IMR-90 (cell line): Measurements from ENCODE around the gene HPSE2. TPM values are rescaled to one million over a fixed set of nuclear protein-coding genes. Genes with fewer than 3 reads are reported as not detected.

Source experiments
- ATAC-seq: fragments of 200-7000 bp; cut with Tn5 transposase; 2 replicates; pipeline ENCODE4 v1.9.1; 2020; ENCODE audit warnings: low read depth, mild to moderate bottlenecking, moderate library complexity
- BruUV-seq: library from RNA; stranded (reverse); fragments of 400-500 nt; replicated peaks from 2 replicates; lab custom pipeline; 2021; lab: Mats Ljungman, UMichigan
- CTCF ChIA-PET: fragments of 300-600 bp; formaldehyde crosslinking; extraction: SDS; loops from one replicate; lab custom pipeline; 2021; ENCODE audit warnings: antibody characterized with exemption; lab: Yijun Ruan, JAX
- POLR2A ChIA-PET: fragments of 300-600 bp; sonication (Branson Sonifier 250); formaldehyde crosslinking; loops from one replicate; lab custom pipeline; 2022; ENCODE audit warnings: antibody characterized with exemption; ENCODE audit not compliant: unreplicated experiment; lab: Charles Lee
- DNase-seq: peaks from one replicate; pipeline ENCODE4 v3.0.0; 2013
- H2AFZ ChIP-seq: replicated peaks from 2 replicates; pipeline ENCODE3; 2013; ENCODE audit warnings: low read length, mild to moderate bottlenecking; ENCODE audit not compliant: poor library complexity
- H2AK5ac ChIP-seq: 2 replicates; pipeline ENCODE4 v1.6.1; 2013; ENCODE audit warnings: low read depth, low read length, inconsistent platforms
- H2AK9ac ChIP-seq: replicated peaks from 2 replicates; pipeline ENCODE3; 2013; ENCODE audit warnings: mild to moderate bottlenecking, low read depth, low read length, moderate library complexity; ENCODE audit not compliant: poor library complexity
- H2BK120ac ChIP-seq: 2 replicates; pipeline ENCODE4 v1.6.1; 2013; ENCODE audit warnings: low read depth, low read length, inconsistent platforms
- H2BK15ac ChIP-seq: 3 replicates; pipeline ENCODE4 v1.6.1; 2013; ENCODE audit warnings: low read depth, low read length, inconsistent platforms
- H2BK20ac ChIP-seq: 2 replicates; pipeline ENCODE4 v1.6.1; 2013; ENCODE audit warnings: low read depth, mild to moderate bottlenecking, inconsistent platforms, low read length, moderate library complexity
- H2BK5ac ChIP-seq: 2 replicates; pipeline ENCODE4 v1.6.1; 2013; ENCODE audit warnings: mild to moderate bottlenecking, low read depth, low read length, inconsistent platforms; ENCODE audit not compliant: poor library complexity, severe bottlenecking
- H3K14ac ChIP-seq: replicated peaks from 2 replicates; pipeline ENCODE4 v1.6.1; 2013; ENCODE audit warnings: low read depth, low read length, inconsistent platforms
- H3K18ac ChIP-seq: 2 replicates; pipeline ENCODE4 v1.6.1; 2013; ENCODE audit warnings: low read depth, low read length, control low read depth
- H3K23ac ChIP-seq: 2 replicates; pipeline ENCODE4 v1.6.1; 2013; ENCODE audit warnings: low read depth, low read length, inconsistent platforms
- H3K27ac ChIP-seq: 2 replicates; pipeline ENCODE4 v1.5.1; 2013; ENCODE audit warnings: mild to moderate bottlenecking, control low read depth, low read length; ENCODE audit not compliant: insufficient read depth
- H3K27me3 ChIP-seq: 2 replicates; pipeline ENCODE4 v1.6.1; 2013; ENCODE audit warnings: low read length; ENCODE audit not compliant: control insufficient read depth, insufficient read depth
- H3K36me3 ChIP-seq: 2 replicates; pipeline ENCODE4 v1.6.1; 2013; ENCODE audit warnings: low read length, mixed read lengths; ENCODE audit not compliant: control insufficient read depth, insufficient read depth
- H3K4ac ChIP-seq: 2 replicates; pipeline ENCODE4 v1.6.1; 2013; ENCODE audit warnings: low read depth, low read length, inconsistent platforms
- H3K4me1 ChIP-seq: 2 replicates; pipeline ENCODE4 v1.6.1; 2013; ENCODE audit warnings: low read length, mixed read lengths; ENCODE audit not compliant: control insufficient read depth, insufficient read depth
- H3K4me2 ChIP-seq: 2 replicates; pipeline ENCODE4 v1.6.1; 2013; ENCODE audit warnings: low read depth, mild to moderate bottlenecking, control low read depth, low read length, moderate library complexity
- H3K4me3 ChIP-seq: 2 replicates; pipeline ENCODE4 v1.5.1; 2013; ENCODE audit warnings: low read depth, mild to moderate bottlenecking, control low read depth, low read length, moderate library complexity; ENCODE audit not compliant: insufficient read depth
- H3K56ac ChIP-seq: 2 replicates; pipeline ENCODE4 v1.6.1; 2013; ENCODE audit warnings: low read length, inconsistent platforms; ENCODE audit not compliant: insufficient read depth; ENCODE audit errors: extremely low read depth
- H3K79me1 ChIP-seq, 2 experiments: 2 replicates each; pipeline ENCODE4 v1.6.1; 2013; ENCODE audit warnings: low read length in 2 of 2, inconsistent platforms in 1 of 2, low read depth in 1 of 2
- H3K9ac ChIP-seq: 2 replicates; pipeline ENCODE4 v1.6.1; 2013; ENCODE audit warnings: low read depth, low read length, control low read depth
- H3K9me1 ChIP-seq: 2 replicates; pipeline ENCODE4 v1.6.1; 2013; ENCODE audit warnings: low read length, inconsistent platforms; ENCODE audit not compliant: insufficient read depth
- H3K9me3 ChIP-seq: 2 replicates; pipeline ENCODE4 v1.6.1; 2013; ENCODE audit warnings: low read length; ENCODE audit not compliant: control insufficient read depth, insufficient read depth
- H4K20me1 ChIP-seq: 2 replicates; pipeline ENCODE4 v1.6.1; 2013; ENCODE audit warnings: low read length, inconsistent platforms; ENCODE audit not compliant: insufficient read depth
- H4K5ac ChIP-seq: 2 replicates; pipeline ENCODE4 v1.6.1; 2013; ENCODE audit warnings: mild to moderate bottlenecking, low read depth, low read length, control low read depth
- H4K8ac ChIP-seq, 2 experiments: 2 replicates each; pipeline ENCODE4 v1.6.1; 2013; ENCODE audit warnings: low read depth in 2 of 2, low read length in 2 of 2, control low read depth in 1 of 2, inconsistent platforms in 1 of 2
- H4K91ac ChIP-seq: 2 replicates; pipeline ENCODE4 v1.6.1; 2013; ENCODE audit warnings: low read depth, low read length, inconsistent platforms; ENCODE audit not compliant: insufficient read depth
- MAZ ChIP-seq: IDR thresholded peaks from 2 replicates; pipeline ENCODE4 v1.6.1; 2012; ENCODE audit warnings: low read depth, mild to moderate bottlenecking, low read length, improper control_type of control experiment, moderate library complexity, borderline replicate concordance
- NFE2L2 ChIP-seq: fragments of 150-350 bp; IDR thresholded peaks from 2 replicates; pipeline ENCODE4 v1.6.1; 2016; ENCODE audit warnings: low read depth, mild to moderate bottlenecking, low read length
- POLR2A ChIP-seq: IDR thresholded peaks from 2 replicates; pipeline ENCODE4 v1.6.1; 2012; ENCODE audit warnings: mild to moderate bottlenecking, low read depth, low read length
- RAD21 ChIP-seq: IDR thresholded peaks from 2 replicates; pipeline ENCODE4 v1.6.1; 2012; ENCODE audit warnings: low read length, improper control_type of control experiment
- WGBS, 2 experiments: methylation state at CpG; one replicate each; pipeline versions ENCODE4 v1.1.5 to v1.1.7; 2013; ENCODE audit warnings: missing lambda C conversion rate in 2 of 2; ENCODE audit not compliant: insufficient read length in 1 of 2; ENCODE audit errors: extremely low coverage in 2 of 2; 5-methylcytosine and 5-hydroxymethylcytosine counted together
- dilution Hi-C: fragments of 300-500 bp; cut with HindIII; formaldehyde crosslinking; loops from one replicate; pipeline ENCODE4 v1.14.3; 2018; ENCODE audit warnings: low sequenced_read_pairs; ENCODE audit not compliant: unreplicated experiment
- in situ Hi-C: fragments of 300-500 bp; cut with MboI; formaldehyde crosslinking; loops from 3 replicates; pipeline ENCODE4 v1.14.3; 2019; ENCODE audit warnings: low sequenced_read_pairs, inconsistent platforms, mixed read lengths
- intact Hi-C: fragments of 100-400 bp; cut with micrococcal nuclease; formaldehyde crosslinking; loops from 2 replicates; pipeline ENCODE4 v1.10.0; 2022
- polyA plus RNA-seq, 3 experiments: library from polyadenylated mRNA; depleted of rRNA; stranded (reverse); fragments of >200 nt; gene quantifications; 2 replicates each; pipeline ENCODE4 v1.2.3, GENCODE V29; 2012; ENCODE audit warnings: low replicate concordance in 1 of 3
- total RNA-seq: library from RNA; depleted of rRNA; stranded (reverse); fragments of >200 nt; gene quantifications from 2 replicates; pipeline ENCODE4 v1.2.3, GENCODE V29; 2012
- TF ChIP-seq, protein P1 (sequence below): fragments of 150-350 bp; IDR thresholded peaks from 2 replicates; pipeline ENCODE4 v1.6.1; 2017; ENCODE audit warnings: mild to moderate bottlenecking, antibody characterized with exemption, low read length, low read depth

The HPSE2 gene
- total and polyA plus RNA-seq, 2 of the 4 experiments (the other 2 are of a cell fraction), result not detected

DNA sequence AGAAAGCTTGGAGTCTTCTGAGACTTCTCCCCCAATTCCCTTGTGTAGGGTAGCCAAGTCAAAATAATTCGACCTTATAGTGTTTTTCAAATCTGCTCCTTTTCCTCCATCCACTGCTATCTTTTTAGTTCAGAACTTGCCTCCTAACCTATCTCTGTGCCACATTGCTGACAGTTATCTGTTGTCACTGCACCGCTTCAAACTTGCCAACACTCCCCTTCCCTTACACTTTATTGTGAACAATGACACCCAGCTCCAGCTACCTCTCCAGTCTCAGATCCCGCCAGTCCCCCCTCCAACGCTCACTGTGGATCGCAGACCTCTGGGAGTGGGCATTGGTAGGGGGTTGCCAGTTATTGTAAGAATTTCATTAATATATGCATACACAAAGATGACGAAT lies 772.6 kb downstream of the HPSE2 start:
- no peak overlapping the region; the same call in 1 of the 2 replicates for H3K4ac ChIP-seq
- intact Hi-C loops, result no loop called here
- H3K79me1 ChIP-seq, result no peaks in the 10 kb centered on the region
- H2AK5ac ChIP-seq, result no peak overlapping the region
- no peak for DNase-seq
- no peak overlapping the region for H2AFZ ChIP-seq
- H2AK9ac ChIP-seq, result no peak overlapping the region
- H2BK5ac ChIP-seq, result no peak overlapping the region
- H3K9me3 ChIP-seq, result no peaks in the 10 kb centered on the region
- H3K4me2 ChIP-seq, result no peak overlapping the region
- no peak overlapping the region for H4K5ac ChIP-seq
- no peak overlapping the region for H2BK20ac ChIP-seq
- no peak overlapping the region for H3K56ac ChIP-seq
- no peak for TF ChIP-seq RAD21
- no peak for TF ChIP-seq POLR2A
- TF ChIP-seq, protein P1, sequence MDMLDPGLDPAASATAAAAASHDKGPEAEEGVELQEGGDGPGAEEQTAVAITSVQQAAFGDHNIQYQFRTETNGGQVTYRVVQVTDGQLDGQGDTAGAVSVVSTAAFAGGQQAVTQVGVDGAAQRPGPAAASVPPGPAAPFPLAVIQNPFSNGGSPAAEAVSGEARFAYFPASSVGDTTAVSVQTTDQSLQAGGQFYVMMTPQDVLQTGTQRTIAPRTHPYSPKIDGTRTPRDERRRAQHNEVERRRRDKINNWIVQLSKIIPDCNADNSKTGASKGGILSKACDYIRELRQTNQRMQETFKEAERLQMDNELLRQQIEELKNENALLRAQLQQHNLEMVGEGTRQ, result no peak
- TF ChIP-seq MAZ, result no peak
- TF ChIP-seq NFE2L2, result no peak
- in situ Hi-C loops, result loop anchor here (5.0 to 10.0 kb wide), 2 partner anchors 199 to 782 kb away; no protein-coding TSS in a partner anchor
- H4K91ac ChIP-seq, result no peak overlapping the region
- no TSS peak for BruUV-seq
- no peak overlapping the region for H3K4me3 ChIP-seq
- no peak overlapping the region for H2BK15ac ChIP-seq
- no peak overlapping the region for H3K27ac ChIP-seq
- H3K9ac ChIP-seq, result no peak overlapping the region
- H2BK120ac ChIP-seq, result 0 out of 2 replicates have a peak overlapping the region, but pooled peaks have one; percentile 14
- peaks cover 1% of the 10 kb centered on the region; the same call in 1 of the 2 replicates for H3K27me3 ChIP-seq
- H3K14ac ChIP-seq, result no peak overlapping the region
- H3K18ac ChIP-seq, result no peak overlapping the region
- H3K9me1 ChIP-seq, result no peaks in the 10 kb centered on the region
- ATAC-seq, result no peak
- no peaks in the 10 kb centered on the region for H4K20me1 ChIP-seq
- dilution Hi-C loops, result no loop called here
- ChIA-PET POLR2A (no interaction called here), CTCF (no interaction called here)
- H3K36me3 ChIP-seq, result no peaks in the 10 kb centered on the region
- no peak overlapping the region for H4K8ac ChIP-seq
- peaks cover 4% of the 10 kb centered on the region for H3K4me1 ChIP-seq
- WGBS, 2 experiments, result 100% methylated on average over 1 of the region's 6 CpGs; no CpG with 5 or more reads in 1 of the 2 experiments
- no peak overlapping the region for H3K23ac ChIP-seq
